Endometrium (tissue), 2 donors: ENCODE data around the gene GMCL2.
"Not testable (repeated sequence)": the region's sequence is repeated elsewhere in the genome, so short reads cannot be mapped to it uniquely, and the experiment has no call there.

Experiments
- FAIRE-seq: peaks from 2 replicates; lab custom pipeline; 2012; peaks lifted over from hg19 to GRCh38; lab: Jason Lieb, UNC
- donor health status: control.
- donor health status: control.

GMCL2 gene

DNA sequence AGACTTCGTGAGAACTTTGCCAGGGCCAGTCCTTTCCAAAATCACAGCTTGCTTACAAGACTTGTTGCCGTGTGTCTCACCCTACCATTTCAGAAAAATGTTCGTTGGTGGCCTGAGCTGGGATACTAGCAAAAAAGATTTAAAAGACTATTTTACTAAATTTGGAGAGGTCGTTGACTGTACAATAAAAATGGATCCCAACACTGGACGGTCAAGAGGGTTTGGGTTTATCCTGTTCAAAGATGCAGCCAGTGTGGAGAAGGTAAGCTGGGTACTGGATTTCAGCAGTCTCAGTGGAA is 18.5 kb upstream of the GMCL2 start:
- FAIRE-seq: no peak

DNA sequence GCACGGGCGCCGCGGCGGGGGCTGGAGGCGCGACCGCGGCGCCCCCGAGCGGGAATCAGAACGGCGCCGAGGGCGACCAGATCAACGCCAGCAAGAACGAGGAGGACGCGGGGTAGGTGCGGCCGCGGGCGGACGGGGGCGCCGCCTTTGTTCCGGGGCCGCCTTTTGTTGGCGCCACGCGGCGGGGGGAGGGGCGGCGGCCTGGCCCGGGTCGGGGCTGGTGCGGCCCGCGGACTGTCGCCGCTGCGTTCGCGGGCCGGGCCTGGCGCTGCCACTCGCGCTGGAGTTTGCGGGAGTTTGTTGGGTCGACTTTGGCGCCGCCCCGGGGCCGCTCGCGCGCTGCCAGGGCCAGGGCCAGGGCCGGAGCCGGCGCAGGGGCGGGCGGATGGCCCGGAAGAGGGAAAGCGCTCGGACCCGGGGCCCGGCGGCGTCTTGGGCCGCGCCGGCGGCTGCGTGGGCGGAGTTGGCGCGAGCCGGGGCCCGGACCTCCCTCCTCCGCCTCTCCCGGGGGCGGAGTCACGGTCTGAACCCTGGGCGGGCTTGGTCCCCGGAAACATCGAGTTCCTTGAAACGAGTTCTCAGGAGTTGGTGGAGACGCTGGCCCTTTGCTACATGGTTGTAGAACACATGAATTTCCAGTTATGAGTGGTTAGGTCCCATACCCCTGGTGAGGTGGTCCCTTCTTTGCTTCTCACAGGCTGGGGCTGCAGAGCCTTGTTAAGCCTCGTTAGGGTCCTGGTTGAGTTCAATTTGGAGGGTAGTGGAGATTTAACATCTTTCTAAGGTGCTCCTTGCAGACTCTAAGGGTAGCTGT is 18.0 kb upstream of the GMCL2 start:
- FAIRE-seq: no peak

DNA sequence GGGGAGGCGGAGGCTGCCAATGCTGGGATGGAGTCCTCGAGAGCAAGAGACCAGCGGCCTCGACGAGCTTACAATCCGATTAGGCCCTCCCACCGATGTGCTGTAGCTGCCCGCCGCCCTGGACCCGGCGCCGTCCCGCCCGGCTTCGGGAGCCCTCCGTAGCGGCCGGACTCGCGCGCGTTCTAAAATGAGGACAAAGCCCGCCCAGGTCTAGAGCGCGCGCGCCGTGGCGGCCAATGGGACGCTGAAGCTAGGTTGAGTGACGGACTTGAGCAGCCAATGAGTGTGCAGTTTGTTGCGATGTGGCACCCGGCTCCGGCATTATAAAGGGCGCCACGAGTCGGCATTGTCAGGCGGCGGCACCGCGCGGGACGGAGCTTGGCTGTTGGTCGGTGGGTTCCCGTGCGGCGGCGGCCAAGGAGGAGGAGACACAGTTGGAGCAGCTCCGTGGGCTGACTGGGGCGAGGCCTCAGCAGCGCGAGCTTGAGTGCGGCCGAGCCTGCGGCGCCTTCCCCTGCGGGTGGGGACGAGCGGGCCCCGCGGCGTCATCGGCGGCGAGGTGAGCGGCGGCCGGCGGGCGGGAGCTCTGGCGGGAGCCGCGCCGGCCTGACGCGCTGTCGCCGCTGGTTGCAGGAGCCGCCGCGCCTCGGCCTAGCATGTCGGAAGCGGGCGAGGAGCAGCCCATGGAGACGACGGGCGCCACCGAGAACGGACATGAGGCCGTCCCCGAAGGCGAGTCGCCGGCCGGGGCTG is 17.2 kb upstream of the GMCL2 start, which contains the start of gene HNRNPAB:
Gene HNRNPAB, plus strand, starts transcription at position 352 of the 753 bp plus-strand sequence. Its CDS starts 305 bp downstream, at position 657.
- FAIRE-seq: peak; percentile 87

DNA sequence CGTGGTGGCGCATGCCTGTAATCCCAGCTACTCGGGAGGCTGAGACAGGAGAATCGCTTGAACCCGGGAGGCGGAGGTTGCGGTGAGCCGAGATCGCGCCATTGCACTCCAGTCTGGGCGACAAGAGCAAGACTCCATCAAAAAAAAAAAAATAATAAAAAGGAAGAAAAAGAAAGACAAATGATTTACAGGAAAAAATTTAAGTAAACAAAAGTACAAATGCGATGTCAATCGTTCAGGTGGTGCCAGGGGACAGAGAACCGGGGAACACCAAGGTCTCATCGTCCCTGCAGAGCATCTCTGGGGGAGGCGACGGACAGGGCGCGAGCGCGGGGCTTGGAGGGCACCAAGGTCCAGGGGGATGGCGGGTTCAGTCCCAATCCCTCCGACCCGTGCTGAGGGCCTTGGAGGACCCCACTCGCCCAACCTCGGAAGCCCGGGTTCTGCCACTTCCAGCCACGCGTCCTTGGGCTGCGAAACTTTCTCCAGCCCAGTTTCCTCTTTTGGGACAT is 16.6 kb upstream of the GMCL2 start:
- FAIRE-seq: no peak

DNA sequence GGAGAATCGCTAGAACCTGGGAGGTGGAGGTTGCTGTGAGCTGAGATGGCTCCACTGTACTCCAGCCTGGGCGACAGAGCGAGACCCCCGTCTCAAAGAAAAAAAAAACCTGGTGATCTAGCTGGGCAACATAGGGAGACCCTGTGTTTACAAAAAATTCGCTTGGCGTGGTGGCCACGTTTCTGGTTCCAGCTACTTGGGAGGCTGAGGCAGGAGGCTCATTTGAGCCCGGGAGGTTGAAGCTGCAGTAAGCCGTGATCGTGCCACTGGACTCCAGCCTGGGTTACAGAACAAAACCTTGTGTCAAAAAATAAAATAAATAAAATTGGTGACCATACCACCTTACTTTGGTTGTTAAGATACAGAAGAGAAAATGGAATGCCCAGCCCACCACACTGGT is 15.4 kb upstream of the GMCL2 start:
- no peak for FAIRE-seq

DNA sequence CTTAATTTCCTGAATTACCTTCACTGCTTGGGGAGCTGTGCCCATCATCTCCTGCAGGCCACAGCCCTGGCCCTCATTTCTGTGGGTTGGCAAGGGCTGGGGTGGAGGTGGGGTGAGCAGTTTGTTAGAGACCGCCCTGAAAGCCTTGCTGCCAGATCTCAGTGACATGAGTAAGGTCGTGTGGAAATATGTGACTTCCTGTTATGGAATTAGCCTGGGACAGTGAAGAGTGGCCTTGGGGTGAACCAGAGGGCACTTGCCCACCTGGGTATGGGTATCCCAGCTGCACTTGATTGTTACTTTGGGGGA is 14.7 kb upstream of the GMCL2 start:
- FAIRE-seq: no peak

DNA sequence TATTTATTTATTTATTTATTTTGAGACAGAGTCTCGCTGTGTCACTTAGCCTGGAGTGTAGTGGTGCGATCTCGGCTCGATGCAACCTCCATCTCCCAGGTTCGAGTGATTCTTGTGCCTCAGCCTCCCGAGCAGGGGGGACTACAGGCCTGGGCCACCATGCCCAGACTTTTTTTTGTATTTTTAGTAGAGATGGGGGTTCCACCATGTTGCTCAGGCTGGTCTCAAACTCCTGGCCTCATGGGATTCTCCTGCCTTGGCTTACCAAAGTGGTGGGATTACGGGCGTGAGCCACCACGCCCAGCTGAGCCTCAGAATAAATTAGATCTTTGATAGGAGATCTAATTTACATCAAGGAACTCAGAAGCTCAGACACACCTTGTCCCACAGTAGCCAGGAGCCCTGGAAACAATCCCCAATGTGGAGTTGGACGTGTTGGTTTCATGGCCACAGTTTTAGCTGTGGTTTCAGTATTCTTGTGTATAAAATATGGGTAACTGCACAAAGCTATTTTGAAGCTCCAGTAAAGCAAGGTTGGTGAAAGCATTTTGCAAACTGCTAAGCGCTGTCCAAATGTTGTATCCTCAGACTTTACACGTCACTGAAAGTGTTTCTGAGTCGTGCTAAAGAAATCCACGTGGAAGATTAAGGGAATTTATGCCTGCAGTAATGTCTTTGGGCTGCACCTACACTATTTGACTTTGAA is 14.2 kb upstream of the GMCL2 start:
- FAIRE-seq: no peak

DNA sequence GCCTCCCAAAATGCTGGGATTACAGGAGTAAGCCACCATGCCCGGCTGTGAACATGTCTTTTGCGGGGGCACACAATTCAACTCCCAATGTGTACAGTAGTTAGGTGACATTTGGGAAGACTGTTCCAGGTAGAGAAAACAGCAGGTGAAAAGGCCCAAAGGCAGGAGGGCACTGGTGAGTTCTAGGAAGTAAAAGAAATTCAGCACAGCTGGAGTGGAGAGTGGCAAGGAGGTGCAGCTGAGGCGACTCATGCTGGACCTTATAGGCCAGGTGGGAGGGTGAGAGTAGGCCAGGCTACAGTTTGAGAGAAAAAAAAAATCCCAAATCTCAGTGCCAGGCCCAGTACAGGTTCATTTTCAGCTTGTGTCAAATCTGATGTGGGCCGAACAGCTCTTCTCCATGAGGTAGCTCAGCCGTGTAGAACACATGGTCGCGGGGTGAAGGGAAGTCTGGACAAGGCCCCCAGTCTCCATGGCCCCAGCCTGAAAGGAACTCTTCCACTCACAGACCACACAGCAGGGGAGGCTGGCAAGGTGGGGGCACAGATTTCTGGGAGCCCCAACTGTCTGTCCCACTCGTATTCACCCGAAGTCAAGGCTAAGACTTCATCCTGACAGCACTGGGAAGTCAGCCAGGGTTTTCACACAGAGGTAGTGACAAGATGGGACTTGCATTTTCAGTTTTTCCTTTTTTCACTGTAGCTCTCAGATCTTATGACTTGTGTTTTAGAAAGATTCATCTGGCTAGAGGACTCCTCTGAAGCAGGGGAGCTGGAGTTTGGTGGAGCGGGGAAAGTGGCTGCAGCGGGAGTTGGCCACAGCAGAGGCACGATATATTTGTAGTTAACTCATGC is 12.6 kb upstream of the GMCL2 start:
- no peak for FAIRE-seq

DNA sequence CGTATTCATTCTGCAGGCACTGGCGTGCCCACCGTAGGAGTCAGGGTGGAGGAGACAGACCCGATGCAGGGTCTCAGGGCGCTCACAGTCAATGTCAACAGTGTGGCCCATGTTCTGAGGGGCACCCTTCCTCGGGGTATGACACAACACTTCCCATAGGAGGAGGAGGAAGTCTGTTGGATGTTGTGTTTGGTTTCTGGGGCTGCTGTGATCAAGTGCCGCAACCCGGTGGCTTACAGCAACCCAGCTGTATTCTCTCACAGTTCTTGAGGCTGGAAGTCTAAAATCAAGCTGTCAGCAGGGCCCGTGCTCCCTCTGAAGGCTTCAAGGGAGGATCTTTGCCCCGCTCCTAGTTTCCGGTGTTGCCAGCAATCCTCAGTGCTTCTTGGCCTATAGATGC is 11.5 kb upstream of the GMCL2 start:
- FAIRE-seq: no peak

DNA sequence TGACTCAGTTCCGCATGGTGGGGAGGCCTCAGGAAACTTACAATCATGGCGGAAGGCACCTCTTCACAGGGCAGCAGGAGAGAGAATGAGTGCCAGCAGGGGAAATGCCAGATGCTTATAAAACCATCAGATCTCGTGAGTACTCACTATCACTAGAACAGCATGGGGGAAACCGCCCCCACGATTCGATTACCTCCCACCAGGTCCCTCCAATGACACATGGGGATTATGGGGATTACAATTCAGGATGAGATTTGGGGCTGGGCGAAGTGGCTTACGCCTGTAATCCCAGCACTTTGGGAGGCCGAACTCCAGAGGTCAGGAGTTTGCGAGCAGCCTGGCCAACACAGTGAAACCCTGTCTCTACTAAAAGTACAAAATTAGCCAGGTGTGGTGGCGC is 11.0 kb upstream of the GMCL2 start:
- FAIRE-seq: not testable (repeated sequence)

DNA sequence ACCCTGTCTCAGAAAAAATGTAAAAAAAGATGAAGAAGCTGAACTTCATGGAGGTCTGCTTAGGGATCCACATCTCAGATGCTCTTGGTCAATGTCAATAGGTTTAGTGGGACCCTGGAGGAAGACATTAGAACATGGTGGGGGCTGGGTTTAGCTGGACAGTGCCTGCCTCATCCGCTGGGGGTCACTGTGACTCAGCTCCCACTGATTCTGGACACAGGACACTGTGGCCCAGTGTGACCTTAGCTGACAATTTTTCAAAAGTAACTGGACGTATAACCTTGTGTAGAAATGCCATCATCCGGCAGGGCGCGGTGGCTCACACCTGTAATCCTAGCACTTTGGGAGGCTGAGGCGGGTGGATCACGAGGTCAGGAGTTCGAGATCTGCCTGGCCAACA is 9.8 kb upstream of the GMCL2 start:
- no peak for FAIRE-seq

DNA sequence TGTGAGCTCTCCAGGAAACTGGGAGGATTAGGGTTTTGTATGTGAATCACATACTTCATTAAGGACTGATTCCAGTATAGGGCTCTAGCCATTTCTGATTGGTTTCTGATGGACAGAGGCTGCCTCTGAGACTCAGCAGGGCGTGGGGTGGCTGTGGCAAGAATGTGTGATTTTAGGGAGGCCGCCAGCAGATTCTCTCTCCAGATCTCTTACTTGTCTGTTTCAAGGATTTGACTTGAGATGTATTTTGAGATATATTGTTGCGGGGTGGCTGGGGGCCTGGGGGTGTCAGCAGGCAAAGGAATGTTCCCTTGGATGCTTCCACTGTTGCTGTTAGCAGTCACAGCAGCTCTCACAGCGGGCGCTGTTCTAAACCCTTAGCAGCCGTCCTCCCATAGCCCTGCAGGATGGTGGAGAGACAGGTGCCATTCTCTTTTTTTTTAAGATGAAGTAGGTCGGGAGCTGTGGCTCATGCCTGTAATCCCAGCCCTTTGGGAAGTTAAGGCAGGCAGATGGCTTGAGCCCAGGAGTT is 9.2 kb upstream of the GMCL2 start:
- FAIRE-seq: no peak

DNA sequence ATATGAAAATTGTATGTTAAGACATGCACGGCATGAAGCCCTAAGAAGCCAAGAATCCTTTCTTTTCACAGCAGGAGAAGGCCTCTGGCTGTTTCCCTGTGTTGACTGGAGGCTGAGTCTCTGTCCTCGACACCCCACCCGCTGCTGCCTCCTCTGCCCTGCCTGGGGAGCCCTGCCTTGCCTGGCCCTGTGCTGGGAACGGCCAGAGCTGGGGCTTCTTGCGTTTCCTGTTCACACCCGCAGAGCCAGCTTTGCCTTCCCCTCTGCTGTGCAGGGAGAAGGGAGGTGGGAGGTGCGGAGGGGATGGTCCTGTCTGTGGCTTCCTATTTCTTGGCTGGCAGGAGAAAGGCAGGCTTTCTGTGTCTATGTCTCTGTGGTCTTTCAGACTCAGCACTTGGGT is 6.9 kb upstream of the GMCL2 start:
- FAIRE-seq: no peak

DNA sequence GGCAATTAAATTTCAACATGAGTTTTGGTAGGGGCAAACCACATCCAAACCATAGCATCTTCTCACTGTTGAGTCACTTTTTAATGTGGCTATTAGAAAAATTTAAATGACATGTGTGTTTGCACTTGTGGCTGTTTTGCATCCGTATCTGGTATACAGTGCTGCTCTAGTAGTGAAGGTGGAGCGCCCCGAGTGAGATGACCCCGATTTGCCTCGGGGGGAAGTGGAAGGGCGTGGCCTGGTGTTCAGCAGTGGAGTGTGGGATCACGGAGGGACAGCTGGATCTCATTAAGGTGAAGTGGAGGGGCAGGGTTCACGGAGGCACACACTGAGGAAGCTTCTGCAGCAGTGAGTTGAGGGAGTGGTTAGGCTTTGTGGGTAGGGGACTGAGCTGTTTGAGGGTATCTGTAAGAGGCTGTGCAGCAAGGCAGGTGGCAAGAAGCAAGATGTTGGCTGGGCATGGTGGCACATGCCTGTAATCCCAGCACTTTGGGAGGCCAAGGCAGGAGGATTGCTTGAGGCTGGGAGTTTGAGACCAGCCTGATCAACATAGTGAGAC is 6.2 kb upstream of the GMCL2 start:
- FAIRE-seq: no peak

DNA sequence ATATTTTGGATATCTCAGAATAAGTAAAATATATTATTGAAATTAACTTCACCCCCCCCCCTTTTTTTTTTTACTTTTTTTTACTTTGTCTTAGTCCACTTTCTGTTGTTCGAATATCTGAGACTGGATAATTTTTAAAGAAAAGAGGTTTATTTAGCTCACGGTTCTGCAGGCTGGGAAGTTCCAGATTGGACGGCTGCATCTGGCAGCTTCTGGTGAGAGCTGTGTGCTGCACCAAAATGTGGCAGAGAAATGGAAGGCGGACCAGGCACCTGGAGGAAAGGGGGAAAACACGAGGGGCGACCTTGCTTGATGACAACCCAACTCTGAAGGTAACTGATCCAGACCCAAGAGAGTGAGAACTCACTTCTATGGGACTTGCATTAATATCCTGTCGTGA is 5.6 kb upstream of the GMCL2 start:
- FAIRE-seq: no peak

DNA sequence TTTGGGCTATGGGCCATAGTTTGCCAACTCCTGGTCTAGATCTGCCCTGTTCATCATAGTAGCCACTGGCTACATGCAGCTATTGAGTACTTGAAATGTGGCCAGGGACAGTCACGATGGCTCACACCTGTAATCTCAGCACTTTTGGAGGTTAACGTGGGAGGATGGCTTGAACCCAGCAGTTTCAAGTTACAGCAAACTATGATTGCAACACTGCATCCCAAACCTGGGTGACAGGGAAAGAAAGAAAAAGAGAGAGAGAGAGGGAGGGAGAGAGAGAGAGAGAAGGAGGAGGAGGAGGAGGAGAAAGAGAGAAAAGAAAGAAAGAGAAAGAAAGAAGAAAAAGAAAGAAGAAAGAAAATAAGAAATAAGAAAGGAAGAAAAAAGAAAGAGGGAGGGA is 5.1 kb upstream of the GMCL2 start:
- no peak for FAIRE-seq

DNA sequence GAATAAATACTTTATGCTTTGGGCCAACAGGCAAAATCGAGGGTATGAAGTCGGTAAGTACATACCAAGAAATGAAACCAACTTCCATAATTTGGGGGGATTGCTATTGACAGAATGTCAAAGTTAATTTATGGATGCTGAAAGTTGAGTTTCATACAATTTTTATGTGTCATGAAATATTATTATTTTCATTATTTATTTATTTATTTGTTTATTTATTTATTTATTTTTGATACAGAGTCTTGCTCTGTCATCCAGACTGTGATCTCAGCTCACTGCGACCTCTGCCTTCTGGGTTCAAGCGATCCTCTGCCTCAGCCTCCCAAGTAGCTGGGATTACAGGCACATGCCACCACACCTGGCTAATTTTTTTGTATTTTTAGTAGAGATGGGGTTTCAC is 4.5 kb upstream of the GMCL2 start:
- no peak for FAIRE-seq

DNA sequence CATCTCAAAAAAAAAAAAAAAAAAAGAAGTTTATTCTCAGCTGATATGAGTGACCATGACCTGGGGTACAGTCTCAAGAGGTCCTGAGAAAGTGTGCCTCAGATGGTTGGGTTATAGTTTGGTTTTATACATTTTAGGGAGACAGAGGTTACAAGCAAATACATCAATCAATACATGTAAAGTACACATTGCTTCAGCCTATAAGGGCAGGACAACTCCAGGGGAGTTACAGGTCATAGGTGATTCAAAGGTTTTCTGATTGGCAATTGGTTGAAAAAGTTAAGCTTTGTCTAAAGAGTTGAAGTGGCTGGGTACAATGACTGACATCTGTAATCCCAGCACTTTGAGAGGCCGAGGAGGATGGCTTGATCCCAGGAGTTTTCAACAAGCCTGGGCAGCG is 2.3 kb upstream of the GMCL2 start:
- no peak for FAIRE-seq

DNA sequence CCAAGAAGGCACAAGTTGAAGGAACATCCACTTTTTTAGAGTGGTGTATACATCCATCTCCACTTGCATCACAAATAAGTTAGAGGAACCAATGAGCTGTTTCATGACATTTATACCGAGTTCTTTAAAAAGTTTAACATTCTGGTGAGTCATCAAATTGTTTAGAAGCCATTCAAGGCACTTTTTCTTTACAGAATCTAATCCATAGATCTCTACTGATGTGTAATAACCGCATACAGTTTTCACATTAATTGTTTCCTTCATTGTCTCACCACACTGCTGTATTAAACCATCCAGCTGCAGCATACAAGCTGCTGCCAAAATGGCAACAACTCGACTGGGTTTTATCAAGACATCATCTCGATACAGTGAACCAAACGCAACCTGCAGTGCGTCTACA is 744 bp downstream of the GMCL2 start:
- no peak for FAIRE-seq

DNA sequence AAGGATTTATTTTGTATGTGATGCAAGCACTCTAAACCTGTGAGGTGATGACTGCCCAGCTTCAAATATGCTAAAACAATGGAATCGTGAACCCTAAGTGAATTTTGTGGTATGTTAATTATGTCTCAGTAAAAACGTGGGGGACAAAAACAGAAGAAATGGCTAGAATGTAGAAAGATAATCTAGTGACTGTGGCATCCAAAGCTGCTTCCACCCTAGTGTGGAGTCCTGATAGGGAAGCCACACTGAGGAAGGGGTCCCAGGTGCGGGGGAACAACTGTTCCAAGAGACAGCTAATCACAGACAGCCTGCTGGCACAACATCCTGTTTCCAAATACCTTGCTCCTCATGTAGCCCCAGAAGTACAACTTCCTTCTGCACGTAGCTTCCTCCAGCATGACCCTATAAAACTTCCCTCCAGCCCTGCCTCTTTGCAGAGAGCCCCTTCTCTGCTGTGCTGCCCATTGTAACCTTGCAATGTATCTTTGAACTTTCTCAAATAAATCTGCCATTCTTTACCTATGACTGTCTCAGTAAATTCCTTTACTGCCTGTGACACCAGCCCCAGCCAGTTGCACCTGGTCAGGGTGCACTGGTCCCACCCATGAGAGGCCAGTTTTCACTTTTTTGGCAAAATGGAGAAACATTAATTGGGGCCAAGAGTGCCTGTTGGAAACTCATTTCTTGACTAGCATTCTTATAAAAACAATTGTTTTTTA is 4.9 kb downstream of the GMCL2 start:
- FAIRE-seq: no peak
